Upper lobe of left lung (tissue), 4 donors: ENCODE results near the gene MAN2B2.

Experiments
- POLR2A ChIP-seq, 4 donors: fragments of 450-650 bp; IDR thresholded peaks; one replicate each; pipeline ENCODE4 v1.5.1; 2016 to 2017; ENCODE audit warnings: antibody characterized with exemption in 4 of 4, mild to moderate bottlenecking in 2 of 4
- POLR2AphosphoS5 ChIP-seq, 2 donors: sonication (generic); formaldehyde crosslinking; IDR thresholded peaks; one replicate each; pipeline ENCODE4 v1.5.1; 2017; ENCODE audit warnings: antibody characterized with exemption in 2 of 2
- TF ChIP-seq, protein P1 (sequence below), 6 experiments: fragments of 450-650 bp in 4 of 6; fragments of 200-600 bp in 2 of 6; sonication (generic) in 2 of 6; IDR thresholded peaks; one replicate each; pipeline ENCODE4 v1.5.1; 2016 to 2019; ENCODE audit warnings: antibody characterized with exemption in 6 of 6

DNA sequence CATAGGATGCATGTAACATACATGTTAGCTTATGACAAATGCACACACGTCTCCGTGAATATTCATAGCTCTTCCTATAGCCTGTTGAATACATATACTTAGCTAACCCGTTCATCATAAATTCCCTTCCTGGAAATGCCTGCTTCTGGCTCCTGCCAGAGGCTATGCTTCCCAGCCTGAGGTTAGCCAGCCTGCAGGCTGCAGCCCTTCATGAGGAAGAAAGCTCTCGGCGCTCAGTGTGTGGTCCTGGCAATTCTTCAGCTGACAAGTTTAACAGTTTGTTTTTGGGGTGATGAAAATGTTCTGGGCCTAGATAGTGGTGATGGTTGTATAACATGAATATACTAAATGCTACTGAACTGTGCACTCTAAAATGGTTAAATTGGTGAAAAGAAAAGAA lies 48.8 kb upstream of the MAN2B2 start:
- TF ChIP-seq POLR2A (IDR thresholded peaks at IDR 0.05): no peak
- TF ChIP-seq, protein P1, sequence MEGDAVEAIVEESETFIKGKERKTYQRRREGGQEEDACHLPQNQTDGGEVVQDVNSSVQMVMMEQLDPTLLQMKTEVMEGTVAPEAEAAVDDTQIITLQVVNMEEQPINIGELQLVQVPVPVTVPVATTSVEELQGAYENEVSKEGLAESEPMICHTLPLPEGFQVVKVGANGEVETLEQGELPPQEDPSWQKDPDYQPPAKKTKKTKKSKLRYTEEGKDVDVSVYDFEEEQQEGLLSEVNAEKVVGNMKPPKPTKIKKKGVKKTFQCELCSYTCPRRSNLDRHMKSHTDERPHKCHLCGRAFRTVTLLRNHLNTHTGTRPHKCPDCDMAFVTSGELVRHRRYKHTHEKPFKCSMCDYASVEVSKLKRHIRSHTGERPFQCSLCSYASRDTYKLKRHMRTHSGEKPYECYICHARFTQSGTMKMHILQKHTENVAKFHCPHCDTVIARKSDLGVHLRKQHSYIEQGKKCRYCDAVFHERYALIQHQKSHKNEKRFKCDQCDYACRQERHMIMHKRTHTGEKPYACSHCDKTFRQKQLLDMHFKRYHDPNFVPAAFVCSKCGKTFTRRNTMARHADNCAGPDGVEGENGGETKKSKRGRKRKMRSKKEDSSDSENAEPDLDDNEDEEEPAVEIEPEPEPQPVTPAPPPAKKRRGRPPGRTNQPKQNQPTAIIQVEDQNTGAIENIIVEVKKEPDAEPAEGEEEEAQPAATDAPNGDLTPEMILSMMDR (IDR thresholded peaks at IDR 0.05): no peak
- no peak for TF ChIP-seq POLR2AphosphoS5 (IDR thresholded peaks at IDR 0.05)
